NCI-H748 treated with DMSO at 0.1 percent for 48 hours (cell line): ENCODE data around the gene ZFYVE9.
"Not testable (repeated sequence)": the region's sequence is repeated elsewhere in the genome, so short reads cannot be mapped to it uniquely, and the experiment has no call there.

Experiments used
- DNase-seq: peaks from one replicate; lab custom pipeline; 2025; lab: John Stamatoyannopoulos, UW

Gene ZFYVE9

DNA sequence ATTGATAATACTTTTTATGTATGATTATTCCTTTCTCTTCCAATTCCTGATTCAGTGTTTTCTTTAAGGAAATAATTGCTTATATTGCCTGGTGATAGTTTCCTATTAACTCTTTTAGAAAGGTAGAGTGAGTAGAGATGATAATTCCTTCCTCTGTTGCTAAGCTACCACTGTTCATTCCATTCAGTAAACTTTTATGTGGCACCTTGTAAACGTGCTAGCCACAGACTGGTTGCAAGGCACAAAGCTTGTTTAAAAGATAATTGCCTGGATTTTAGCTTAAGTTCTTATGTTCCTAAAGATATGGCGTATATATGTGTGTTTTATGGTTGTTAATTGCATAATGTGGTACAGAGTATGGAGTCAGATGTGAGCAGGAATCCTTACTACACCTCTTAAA lies 3.2 kb downstream of the ZFYVE9 start:
- DNase-seq: no peak

DNA sequence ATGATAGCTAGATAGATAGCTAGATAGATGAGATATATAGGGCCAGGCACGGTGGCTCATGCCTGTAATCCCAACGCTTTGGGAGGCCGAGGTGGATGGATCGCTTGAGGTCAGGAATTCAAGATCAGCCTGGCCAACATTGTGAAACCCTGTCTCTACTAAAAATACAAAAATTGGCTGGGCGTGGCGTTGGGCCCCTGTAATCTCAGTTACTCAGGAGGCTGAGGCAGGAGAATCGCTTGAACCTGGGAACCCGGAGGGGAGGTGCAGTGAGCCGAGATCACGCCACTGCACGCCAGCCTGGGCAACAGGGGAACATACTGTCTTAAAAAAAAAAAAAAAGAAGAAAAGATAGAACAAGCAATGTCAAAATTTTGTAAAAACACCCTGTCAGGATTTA lies 8.6 kb downstream of the ZFYVE9 start:
- DNase-seq: not testable (repeated sequence)

DNA sequence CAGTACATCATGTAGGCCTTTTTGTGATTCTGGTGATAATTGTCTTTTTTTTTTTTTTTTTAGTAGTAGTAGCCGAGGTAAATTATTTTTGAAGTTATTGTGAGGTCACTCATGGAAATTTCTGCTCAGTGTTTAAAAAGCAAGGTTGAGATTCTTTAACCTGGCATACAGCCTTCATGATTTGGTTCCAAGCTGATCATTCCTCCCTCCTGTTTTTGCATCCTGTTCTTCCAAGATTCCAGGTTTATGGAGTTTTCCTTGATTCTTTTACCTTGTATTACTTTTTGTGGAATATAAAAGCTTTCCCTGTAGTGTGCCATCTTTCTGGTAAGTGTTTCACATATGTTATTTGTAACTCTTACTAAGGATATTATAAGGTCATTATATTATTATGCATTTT lies 9.1 kb downstream of the ZFYVE9 start:
- DNase-seq: no peak

- no peak for DNase-seq
These were observed 10.7 kb downstream of the ZFYVE9 start for GRCh38 chr1:52152572-52152971.

DNA sequence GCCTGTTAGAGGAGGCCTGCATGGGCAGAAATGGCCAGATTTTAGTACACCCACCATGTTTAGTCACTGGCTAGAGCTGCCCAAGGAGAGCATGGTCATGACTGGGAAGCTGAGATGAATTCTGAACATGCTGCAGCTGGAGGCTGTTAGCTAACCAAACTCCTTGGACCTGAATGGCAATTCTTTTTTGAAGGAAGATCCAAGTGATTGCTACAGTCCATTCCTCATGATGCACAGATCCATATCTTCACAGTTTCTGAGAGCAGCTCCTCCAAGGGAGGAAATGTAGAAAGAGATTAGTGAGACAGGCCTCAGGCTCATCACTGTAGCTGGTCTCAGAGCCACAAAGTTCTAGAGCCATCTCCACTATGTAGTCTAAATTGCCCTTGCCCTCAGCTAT lies 11.1 kb downstream of the ZFYVE9 start:
- no peak for DNase-seq

GRCh38 chr1:52153898-52154297 lies 12.0 kb downstream of the ZFYVE9 start:
- no peak for DNase-seq

DNA sequence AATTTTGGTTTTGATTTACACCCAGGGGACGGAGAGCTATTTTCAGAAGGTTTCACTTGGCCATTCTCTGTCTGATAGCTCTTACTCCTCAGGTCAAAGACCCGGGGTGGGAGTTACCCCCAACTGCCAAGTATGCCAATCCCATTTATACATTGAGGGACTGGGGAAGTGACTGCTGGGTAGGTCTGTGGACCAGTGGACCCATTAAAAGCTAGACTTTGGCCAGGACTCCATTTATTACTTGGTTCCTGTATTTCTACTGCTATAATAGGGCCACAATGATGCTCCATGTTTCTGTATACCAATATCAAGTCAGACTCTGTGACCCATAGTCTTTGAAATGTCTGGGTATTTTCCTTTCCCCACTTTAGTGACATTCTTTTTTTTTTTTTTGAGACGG lies 14.6 kb downstream of the ZFYVE9 start:
- no peak for DNase-seq

DNA sequence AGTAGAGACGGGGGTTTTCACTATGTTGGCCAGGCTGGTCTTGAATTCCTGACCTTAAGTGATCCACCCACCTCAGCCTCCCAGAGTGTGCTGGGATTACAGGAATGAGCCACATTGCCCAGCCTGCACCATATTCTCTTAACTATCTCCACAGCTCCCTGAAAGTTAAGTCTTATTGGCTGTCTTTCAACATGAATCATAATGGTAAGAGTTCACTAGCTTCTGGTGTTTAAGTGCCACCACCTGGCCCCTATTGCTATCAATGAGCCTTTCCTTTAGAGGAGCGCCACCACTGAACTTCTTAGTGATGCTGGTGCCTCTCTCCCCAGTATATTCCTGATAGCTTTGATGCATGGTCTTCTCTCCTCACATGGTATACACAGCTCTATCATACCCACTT lies 15.7 kb downstream of the ZFYVE9 start:
- DNase-seq: no peak

DNA sequence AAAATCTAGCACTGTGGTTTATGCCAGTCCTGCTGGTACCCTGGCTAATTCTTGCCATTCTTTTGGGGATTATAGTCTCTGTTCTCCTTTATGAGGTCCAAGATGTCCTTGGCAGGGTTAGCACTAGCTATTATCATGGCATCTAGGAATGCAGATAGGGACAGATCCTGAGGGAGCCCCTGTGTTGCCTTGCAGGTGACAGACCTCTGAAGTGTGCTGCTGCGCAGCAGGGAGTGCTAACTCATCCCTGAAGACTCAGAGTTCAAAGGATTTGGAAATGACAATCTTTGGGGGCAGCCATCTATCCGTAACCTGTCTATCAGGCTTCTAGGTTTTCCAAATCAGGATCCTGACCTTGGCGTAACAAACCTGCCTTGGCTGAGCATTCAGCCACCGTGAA lies 16.3 kb downstream of the ZFYVE9 start:
- no peak for DNase-seq

GRCh38 chr1:52159033-52159789 lies 17.3 kb downstream of the ZFYVE9 start:
- no peak for DNase-seq

DNA sequence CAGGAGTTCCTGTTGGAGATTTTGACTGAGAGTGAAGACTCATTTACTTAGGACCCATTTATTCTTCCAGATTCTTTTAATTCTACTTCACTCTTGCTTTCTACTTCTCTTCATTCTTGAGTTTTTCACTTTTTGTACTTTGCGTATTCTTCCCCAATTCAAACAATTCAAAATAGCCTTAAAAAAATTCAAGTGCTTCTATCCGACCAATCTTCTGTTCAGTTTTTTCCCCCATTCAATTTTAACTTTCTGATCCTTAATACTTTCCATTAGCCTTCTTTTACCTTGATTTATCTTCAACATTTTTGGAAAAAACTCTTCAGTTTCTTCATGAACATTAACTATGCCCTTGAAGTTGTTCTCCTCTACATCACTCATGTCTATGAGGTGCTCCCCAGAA lies 21.1 kb downstream of the ZFYVE9 start:
- DNase-seq: no peak

DNA sequence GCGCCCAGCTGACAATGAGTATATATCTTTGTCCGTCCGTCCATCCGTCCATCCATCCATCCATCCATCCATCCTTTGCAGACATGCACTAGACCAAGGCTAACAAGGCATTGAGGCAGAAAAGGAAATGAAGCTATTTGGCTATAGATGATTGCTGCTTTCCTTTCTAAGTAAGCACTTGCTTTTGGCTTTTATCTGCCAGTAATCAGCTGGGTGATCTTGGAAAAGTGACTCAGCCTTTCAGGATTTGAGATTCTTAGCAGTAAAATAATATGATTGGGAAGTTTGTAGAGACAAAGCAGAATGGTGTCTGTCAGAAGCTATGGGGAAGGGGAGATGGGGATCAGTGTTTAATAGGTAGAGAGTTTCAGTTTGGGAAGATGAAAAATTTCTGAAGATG lies 22.7 kb downstream of the ZFYVE9 start:
- no peak for DNase-seq

DNA sequence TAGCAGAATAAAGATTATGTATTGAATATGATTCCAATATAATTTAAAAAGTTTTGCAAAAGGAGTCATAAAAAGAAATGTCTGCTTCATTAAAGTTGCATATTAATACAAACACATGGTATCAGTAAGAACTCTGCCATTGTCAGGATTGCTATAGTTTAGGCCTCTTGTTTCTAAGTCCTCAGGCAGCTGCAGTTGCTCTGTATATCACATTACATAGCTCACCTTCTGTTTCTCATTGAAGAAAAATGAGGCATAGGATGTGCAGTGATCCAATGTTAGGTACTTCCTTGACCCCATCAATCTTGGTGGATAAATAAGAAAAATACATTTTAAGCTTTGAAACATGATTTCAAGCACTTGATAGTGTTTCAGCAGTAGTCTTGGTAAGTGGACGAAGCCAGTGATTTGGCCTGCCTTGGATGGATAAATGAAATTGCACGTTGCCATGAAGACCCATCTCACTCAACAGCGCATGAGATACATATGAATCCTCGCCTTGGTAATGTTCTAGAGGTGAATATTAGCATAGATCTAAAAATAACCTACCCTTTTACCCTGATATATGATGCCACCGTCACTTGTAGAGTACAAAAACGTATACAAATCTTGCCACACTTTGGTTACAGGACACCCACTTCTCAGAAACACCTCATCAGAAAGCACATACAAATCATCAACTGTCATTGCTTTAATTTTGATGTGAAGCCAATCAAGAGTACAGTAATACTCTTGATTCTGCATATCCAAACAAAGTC lies 25.3 kb downstream of the ZFYVE9 start:
- DNase-seq: no peak

DNA sequence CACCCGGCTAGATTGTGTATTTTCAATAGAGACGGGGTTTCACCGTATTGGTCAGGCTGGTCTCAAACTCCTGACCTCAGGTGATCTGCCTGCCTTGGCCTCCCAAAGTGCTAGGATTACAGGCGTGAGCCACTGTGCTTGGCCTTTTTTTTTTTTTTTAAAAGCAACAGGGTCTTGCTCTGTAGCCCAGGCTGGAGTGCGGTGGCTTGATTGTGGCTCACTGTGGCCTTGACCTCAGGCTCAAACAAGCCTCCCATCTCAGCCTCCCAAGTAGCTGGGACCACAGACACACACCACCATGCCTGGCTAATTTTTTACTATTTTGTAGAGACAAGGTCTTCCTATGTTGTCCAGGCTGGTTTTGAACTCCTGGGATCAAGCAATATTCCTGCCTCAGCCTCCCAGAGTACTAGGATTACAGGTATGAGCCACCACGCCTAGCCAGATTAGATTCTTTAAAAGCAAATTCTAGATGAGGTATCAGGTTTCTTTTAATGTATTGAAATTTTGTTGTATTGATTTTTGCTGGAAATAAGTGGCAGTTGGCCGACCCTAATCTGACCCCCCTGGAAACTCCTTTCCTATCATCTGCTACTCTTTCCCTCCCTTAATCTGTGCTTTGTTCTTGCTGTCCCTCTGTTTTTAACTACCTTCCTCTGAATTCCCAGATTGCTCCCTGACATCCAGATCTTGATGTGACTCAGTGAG lies 26.6 kb downstream of the ZFYVE9 start:
- DNase-seq: no peak

GRCh38 chr1:52171149-52171548 lies 29.3 kb downstream of the ZFYVE9 start:
- DNase-seq: not testable (repeated sequence)

GRCh38 chr1:52179073-52179472 lies 37.2 kb downstream of the ZFYVE9 start:
- no peak for DNase-seq

DNA sequence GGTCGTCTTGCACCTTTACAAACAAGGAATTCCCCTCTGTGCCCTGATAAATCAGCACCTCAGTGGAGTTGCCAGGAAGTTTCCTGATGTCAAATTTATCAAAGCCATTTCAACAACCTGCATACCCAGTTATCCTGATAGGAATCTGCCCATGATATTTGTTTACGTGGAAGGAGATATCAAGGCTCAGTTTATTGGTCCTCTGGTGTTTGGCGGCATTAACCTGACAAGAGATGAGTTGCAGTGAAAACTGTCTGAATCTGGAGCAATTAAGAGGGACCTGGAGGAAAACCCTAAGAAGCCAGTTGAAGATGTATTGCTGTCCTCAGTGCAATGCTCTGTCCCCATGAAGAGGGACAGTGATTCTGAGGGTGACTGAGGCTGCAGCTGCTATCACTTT lies 38.3 kb downstream of the ZFYVE9 start:
- no peak for DNase-seq

GRCh38 chr1:52181759-52182158 lies 39.9 kb downstream of the ZFYVE9 start:
- not testable (repeated sequence) for DNase-seq

DNA sequence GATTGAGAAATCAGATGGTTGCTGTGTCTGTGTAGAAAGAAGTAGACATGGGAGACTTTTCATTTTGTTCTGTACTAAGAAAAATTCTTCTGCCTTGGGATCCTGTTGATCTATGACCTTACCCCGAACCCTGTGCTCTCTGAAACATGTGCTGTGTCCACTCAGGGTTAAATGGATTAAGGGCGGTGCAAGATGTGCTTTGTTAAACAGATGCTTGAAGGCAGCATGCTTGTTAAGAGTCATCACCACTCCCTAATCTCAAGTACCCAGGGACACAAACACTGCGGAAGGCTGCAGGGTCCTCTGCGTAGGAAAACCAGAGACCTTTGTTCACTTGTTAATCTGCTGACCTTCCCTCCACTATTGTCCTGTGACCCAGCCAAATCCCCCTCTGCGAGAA lies 40.4 kb downstream of the ZFYVE9 start:
- not testable (repeated sequence) for DNase-seq

DNA sequence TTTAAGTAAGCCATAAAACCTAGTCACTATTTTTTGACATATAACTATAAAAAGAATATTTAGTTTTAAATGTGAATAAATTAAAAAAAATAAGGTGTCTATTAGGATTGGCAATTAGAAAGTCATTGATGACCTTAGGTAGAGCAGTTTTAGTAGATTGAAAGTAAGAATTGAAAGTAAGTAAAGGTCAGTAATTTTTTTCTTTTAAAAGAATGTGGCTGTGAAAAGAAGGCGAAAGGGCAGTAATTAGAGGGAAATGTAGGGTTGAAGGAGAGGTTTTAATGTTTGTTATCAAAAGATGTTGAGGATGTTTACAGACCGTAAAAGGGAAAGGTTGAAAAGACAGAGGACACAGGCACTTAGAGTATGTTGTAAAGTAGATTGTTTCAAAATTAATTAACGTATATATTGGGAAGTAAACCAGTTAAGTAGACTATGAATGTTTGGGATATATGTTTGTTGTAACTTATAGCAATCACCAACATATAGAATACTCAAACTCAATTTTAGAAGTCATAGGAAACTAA lies 41.0 kb downstream of the ZFYVE9 start:
- DNase-seq: no peak

DNA sequence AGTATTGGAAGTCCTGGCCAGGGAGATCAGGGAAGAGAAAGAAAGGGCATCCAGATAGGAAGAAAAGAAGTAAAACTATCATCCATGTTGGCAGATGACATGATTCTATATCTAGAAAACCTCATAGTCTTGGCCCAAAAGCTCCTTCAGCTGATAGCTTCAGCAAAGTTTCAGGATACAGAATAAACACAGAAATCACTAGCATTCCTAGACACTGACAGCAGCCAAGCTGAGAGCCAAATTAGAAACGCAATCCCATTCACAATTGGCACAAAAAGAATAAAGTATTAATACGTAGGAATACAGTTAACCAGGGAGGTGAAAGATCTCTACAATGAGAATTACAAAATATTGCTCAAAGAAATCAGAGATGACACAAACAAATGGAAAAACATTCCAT lies 44.6 kb downstream of the ZFYVE9 start:
- no peak for DNase-seq

DNA sequence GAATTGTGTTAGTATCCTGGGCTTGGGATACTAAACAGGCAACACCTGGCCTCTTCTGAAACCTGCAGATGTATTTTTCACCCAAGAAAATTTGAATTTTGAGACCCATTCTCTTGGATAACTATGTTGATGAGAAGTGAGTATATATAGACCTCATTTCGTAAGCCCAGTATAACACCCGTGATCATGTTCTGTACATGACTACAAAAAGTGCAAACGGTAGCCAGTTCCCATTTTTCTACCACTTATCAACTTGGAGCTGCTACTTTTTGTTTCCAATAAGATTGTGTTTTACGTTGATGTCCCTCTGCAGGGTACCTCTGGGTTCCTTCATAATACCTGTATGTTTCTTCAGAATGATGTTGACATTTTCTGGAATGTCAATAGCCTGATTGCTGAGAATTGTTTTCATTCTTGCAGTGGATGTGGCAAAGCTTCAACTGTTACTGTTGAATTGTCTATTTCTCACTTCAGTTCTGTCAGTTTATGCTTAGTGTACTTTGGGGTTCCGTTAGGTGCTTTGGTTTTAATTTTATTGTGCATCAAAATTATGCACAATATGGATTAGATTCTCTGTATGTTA lies 48.1 kb downstream of the ZFYVE9 start:
- no peak for DNase-seq
